Measurements from ENCODE around the gene SLC35B2. TPM values are rescaled to one million over a fixed set of nuclear protein-coding genes. Genes with fewer than 3 reads are reported as not detected.
A peak's percentile ranks its signal among the peaks of the same experiment; 100 is the strongest.

Gene SLC35B2
- total and polyA plus RNA-seq, 2 experiments from 2014 or later: 101 to 114 TPM

DNA sequence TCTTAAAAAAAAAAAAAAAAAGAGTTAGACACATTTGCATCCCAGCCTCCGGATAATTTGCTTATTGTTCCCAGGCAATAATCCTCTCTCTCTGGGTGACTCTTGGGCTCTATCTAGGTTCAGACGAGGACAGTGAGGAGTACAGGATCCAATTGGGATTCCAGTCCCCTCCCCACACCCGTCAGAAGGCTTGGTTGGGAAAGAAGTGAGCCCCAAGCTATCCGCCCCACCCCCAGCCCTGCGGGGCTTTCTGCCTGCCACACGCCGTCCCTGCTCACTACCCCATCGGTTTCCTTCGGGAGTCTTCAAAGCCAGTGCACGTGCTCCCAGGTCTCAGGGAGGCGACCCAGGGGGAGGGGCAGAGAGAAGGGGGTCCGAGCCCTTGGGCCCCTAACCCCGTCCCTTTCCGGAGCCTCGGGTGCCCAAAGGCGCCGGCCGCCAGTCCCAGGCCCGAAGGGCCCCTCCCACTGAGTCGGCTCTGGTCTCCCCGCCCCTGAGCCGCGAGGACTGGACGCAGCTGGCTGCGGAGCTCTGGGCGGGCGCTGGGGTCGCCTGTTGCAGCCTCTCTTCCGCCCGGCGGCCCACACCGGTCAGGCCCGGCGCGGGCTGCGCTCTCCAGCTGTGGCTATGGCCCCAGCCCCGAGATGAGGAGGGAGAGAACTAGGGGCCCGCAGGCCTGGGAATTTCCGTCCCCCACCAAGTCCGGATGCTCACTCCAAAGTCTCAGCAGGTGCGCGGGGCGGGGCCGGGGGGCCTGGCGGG is 38.1 kb downstream of the SLC35B2 start:
- H3K4me3 ChIP-seq: peak overlapping the region; percentile 64
- peak overlapping the region; percentile 49 for H3K9ac ChIP-seq
- DNase-seq: peak; percentile 73
- in situ Hi-C loops (cut with MboI): no loop called here
- no peaks in the 10 kb centered on the region for H3K36me3 ChIP-seq (ENCODE audit: low read depth)
- H3K4me2 ChIP-seq (ENCODE audit: unreplicated experiment): peak overlapping the region; percentile 78
- no peaks in the 10 kb centered on the region for H3K27me3 ChIP-seq (replicated peaks; ENCODE audit: insufficient read depth)
- H3K79me2 ChIP-seq (ENCODE audit: insufficient read depth): no peaks in the 10 kb centered on the region
- no peaks in the 10 kb centered on the region for H3K9me2 ChIP-seq (ENCODE audit: insufficient read depth)
- no peak overlapping the region for H3K27ac ChIP-seq
- H3K4me1 ChIP-seq (ENCODE audit: insufficient read depth): peaks cover 21% of the 10 kb centered on the region
- no peak for TF ChIP-seq EZH2phosphoT487 (IDR thresholded peaks at IDR 0.05; ENCODE audit: insufficient read depth, low read depth)
- no peak for TF ChIP-seq EZH2 (IDR thresholded peaks at IDR 0.05; ENCODE audit: insufficient read depth, poor library complexity, severe bottlenecking)
- peak overlapping the region; percentile 77 for H2AFZ ChIP-seq
- no peaks in the 10 kb centered on the region for H4K20me1 ChIP-seq (ENCODE audit: insufficient read depth)
- H3F3A ChIP-seq (ENCODE audit: insufficient read depth): peaks cover 13% of the 10 kb centered on the region
- 3 to 4% methylated on average over 28 to 45 of the region's 45 CpGs for WGBS, 2 experiments (ENCODE audit: low coverage in 1 of 2, low lambda C conversion rate in 2 of 2, missing lambda C conversion rate in 2 of 2)
- H3K9me3 ChIP-seq (ENCODE audit: low read depth): no peaks in the 10 kb centered on the region

DNA sequence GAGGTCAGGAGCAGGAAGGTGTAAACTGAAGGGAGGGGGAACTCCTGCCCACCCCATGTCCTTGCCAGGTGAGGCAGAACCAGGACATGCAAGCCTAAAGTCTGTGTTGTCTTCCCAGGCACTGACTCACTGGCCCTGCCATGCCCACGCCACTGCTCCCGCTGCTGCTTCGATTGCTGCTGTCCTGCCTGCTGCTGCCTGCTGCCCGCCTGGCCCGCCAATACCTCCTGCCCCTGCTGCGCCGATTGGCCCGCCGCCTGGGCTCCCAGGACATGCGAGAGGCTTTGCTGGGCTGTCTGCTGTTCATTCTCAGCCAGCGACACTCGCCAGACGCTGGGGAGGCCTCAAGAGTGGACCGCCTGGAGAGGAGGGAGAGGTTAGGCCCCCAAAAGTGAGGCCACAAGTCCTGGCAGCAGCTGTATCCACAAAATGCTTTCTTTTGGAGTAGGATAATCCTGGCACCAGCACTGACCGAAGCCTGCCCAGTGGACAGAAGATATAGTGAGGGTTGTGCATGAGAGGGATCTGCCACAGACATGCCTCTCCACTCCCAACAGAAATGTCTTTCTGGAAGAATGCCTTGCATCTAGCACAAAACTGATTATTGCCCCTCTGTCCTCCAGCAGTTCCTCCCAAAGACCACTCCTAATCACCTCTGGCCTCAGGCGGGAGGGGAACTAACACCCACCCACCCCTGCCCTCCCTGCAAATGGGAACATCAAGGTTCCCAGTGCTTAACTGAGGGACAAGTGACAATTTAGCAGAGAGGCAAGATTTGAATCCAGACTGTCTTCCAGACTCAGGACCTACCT is 39.8 kb downstream of the SLC35B2 start:
- H3K9me3 ChIP-seq (ENCODE audit: low read depth): no peaks in the 10 kb centered on the region
- H3K4me3 ChIP-seq: no peak overlapping the region
- H3K36me3 ChIP-seq (ENCODE audit: low read depth): no peaks in the 10 kb centered on the region
- DNase-seq: peak; percentile 84
- H3K27ac ChIP-seq: no peak overlapping the region
- H3K4me2 ChIP-seq (ENCODE audit: unreplicated experiment): no peak overlapping the region
- H3K9me2 ChIP-seq (ENCODE audit: insufficient read depth): no peaks in the 10 kb centered on the region
- WGBS, 2 experiments (ENCODE audit: low coverage in 1 of 2, low lambda C conversion rate in 2 of 2, missing lambda C conversion rate in 2 of 2): 21 to 22% methylated on average over 16 of the region's 16 CpGs
- H3F3A ChIP-seq (ENCODE audit: insufficient read depth): peaks cover 12% of the 10 kb centered on the region
- H3K79me2 ChIP-seq (ENCODE audit: insufficient read depth): no peaks in the 10 kb centered on the region
- H3K27me3 ChIP-seq (replicated peaks; ENCODE audit: insufficient read depth): peaks cover 5% of the 10 kb centered on the region; the same call in 1 of the 2 replicates
- peaks cover 21% of the 10 kb centered on the region for H3K4me1 ChIP-seq (ENCODE audit: insufficient read depth)
- in situ Hi-C loops (cut with MboI): no loop called here
- no peak overlapping the region for H3K9ac ChIP-seq
- no peaks in the 10 kb centered on the region for H4K20me1 ChIP-seq (ENCODE audit: insufficient read depth)
- TF ChIP-seq EZH2 (IDR thresholded peaks at IDR 0.05; ENCODE audit: insufficient read depth, poor library complexity, severe bottlenecking) (no peak), EZH2phosphoT487 (IDR thresholded peaks at IDR 0.05; ENCODE audit: insufficient read depth, low read depth) (no peak)
- H2AFZ ChIP-seq: peak overlapping the region; percentile 49; the same call in 1 of the 2 replicates

DNA sequence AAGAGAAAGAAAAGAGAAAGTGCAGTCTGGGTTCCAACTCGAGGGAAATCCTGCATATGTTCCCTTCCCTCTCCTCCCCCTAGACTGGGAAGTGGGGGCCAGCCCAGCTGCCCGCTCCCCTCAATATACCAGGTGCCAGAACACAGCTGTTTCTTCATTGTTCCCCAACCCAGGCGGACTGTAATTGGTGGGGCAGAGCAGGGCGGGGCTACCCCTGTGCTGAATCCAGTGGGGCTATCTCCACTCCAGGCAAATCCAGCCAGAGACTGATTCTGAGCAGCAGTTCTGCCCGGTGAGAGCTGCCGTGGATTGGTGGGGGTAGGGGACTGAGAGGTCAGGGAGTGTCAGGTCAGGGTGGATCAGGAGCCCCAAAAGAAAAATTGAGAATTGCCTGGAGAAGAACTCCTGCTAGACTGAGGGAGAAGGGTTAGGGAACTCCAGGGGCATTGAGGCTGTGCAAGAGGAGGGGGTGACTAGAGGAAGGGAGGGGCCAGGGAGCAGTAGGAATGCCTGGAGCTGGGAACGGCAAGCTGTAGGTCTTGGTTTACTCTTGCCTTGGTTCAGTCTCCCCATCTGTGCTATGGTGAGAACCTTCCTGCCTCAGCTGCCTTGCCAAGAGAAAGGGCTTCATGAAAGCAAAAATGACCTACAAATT is 40.5 kb downstream of the SLC35B2 start, which contains the start of gene MYMX:
Gene MYMX, plus strand, starts transcription at position 250 of the 655 bp plus-strand sequence. CDS start 546 bp downstream, outside the sequence.
- Histone ChIP-seq H3K9me3 (ENCODE audit: low read depth) (no peaks in the 10 kb centered on the region), H3K4me3 (no peak within 1 kb of the TSS), H3K36me3 (ENCODE audit: low read depth) (no peaks in the 10 kb centered on the region), H2AFZ (peak within 1 kb of the TSS; percentile 49; the same call in 1 of the 2 replicates), H3K27me3 (replicated peaks; ENCODE audit: insufficient read depth) (peaks cover 5% of the 10 kb centered on the region; the same call in 1 of the 2 replicates), H3K4me2 (ENCODE audit: unreplicated experiment) (no peak within 1 kb of the TSS), H3K27ac (no peak within 1 kb of the TSS), H3K79me2 (ENCODE audit: insufficient read depth) (no peaks in the 10 kb centered on the region), H4K20me1 (ENCODE audit: insufficient read depth) (no peaks in the 10 kb centered on the region), H3K4me1 (ENCODE audit: insufficient read depth) (peaks cover 19% of the 10 kb centered on the region), H3K9me2 (ENCODE audit: insufficient read depth) (no peaks in the 10 kb centered on the region), H3F3A (ENCODE audit: insufficient read depth) (peaks cover 12% of the 10 kb centered on the region), H3K9ac (no peak within 1 kb of the TSS)
- no peak for TF ChIP-seq EZH2phosphoT487 (IDR thresholded peaks at IDR 0.05; ENCODE audit: insufficient read depth, low read depth)
- TF ChIP-seq EZH2 (IDR thresholded peaks at IDR 0.05; ENCODE audit: insufficient read depth, poor library complexity, severe bottlenecking): no peak
- no peak for DNase-seq
- 17 to 21% methylated on average over 7 of the region's 7 CpGs for whole genome bisulfite sequencing, 2 experiments (ENCODE audit: low coverage in 1 of 2, low lambda C conversion rate in 2 of 2, missing lambda C conversion rate in 2 of 2)
- in situ Hi-C loops (cut with MboI): no loop called here

DNA sequence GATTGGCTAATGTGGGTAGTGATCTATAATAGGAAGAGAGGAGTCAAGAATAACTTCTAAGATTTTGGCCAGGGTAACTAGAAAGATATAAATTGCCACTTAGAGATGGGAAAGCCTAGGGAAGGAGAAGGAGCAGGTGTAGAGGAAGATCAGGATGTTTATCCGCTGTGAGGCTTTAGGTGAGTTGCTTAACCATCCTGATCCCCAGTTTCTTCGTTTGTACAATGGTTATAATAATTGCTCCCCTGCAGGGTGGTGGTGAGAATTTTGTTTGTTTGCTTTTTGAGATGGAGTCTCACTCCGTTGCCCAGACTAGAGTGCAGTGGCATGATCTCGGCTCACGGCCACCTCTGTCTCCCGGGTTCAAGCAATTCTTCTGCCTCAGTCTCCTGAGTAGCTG is 43.0 kb downstream of the SLC35B2 start:
- DNase-seq: no peak
- peaks cover 5% of the 10 kb centered on the region; the same call in 1 of the 2 replicates for H3K27me3 ChIP-seq (replicated peaks; ENCODE audit: insufficient read depth)
- H3K36me3 ChIP-seq (ENCODE audit: low read depth): no peaks in the 10 kb centered on the region
- no peaks in the 10 kb centered on the region for H3K9me2 ChIP-seq (ENCODE audit: insufficient read depth)
- no peak overlapping the region for H3K4me3 ChIP-seq
- peaks cover 6% of the 10 kb centered on the region for H3F3A ChIP-seq (ENCODE audit: insufficient read depth)
- in situ Hi-C loops (cut with MboI): no loop called here
- H2AFZ ChIP-seq: no peak overlapping the region
- TF ChIP-seq EZH2phosphoT487 (IDR thresholded peaks at IDR 0.05; ENCODE audit: insufficient read depth, low read depth) (no peak), EZH2 (IDR thresholded peaks at IDR 0.05; ENCODE audit: insufficient read depth, poor library complexity, severe bottlenecking) (no peak)
- no peaks in the 10 kb centered on the region for H3K79me2 ChIP-seq (ENCODE audit: insufficient read depth)
- peaks cover 9% of the 10 kb centered on the region for H3K4me1 ChIP-seq (ENCODE audit: insufficient read depth)
- WGBS, 2 experiments (ENCODE audit: low coverage in 1 of 2, low lambda C conversion rate in 2 of 2, missing lambda C conversion rate in 2 of 2): 82 to 83% methylated on average over 6 of the region's 6 CpGs
- no peaks in the 10 kb centered on the region for H3K9me3 ChIP-seq (ENCODE audit: low read depth)
- no peaks in the 10 kb centered on the region for H4K20me1 ChIP-seq (ENCODE audit: insufficient read depth)
- no peak overlapping the region for H3K9ac ChIP-seq
- H3K4me2 ChIP-seq (ENCODE audit: unreplicated experiment): no peak overlapping the region
- H3K27ac ChIP-seq: no peak overlapping the region
